AG04450 (cell line): ENCODE data around the gene MKI67. TPM values are rescaled to one million over a fixed set of nuclear protein-coding genes. Genes with fewer than 3 reads are reported as not detected.
A peak's percentile ranks its signal among the peaks of the same experiment; 100 is the strongest.

ENCODE experiments used
- CTCF ChIA-PET: fragments of 300-600, 350-600 bp; formaldehyde crosslinking; extraction: SDS; loops from one replicate; lab custom pipeline; 2022; ENCODE audit warnings: antibody characterized with exemption, inconsistent platforms; lab: Charles Lee
- POLR2A ChIA-PET: fragments of 350-600 bp; formaldehyde crosslinking; extraction: SDS; loops from one replicate; lab custom pipeline; 2021; ENCODE audit warnings: antibody characterized with exemption, inconsistent platforms; lab: Yijun Ruan, JAX
- DNase-seq: peaks from one replicate; pipeline ENCODE4 v3.0.0-alpha.2; 2011; ENCODE audit warnings: low read depth, low spot score
- H3K27ac ChIP-seq: one replicate; pipeline ENCODE4 v1.5.1; 2012; ENCODE audit warnings: low read depth, low read length, control low read depth
- H3K27me3 ChIP-seq: one replicate; pipeline ENCODE4 v1.6.0; 2012; ENCODE audit warnings: low read length; ENCODE audit not compliant: control insufficient read depth, insufficient read depth
- H3K4me3 ChIP-seq: 2 replicates; pipeline ENCODE4 v1.5.1; 2011; ENCODE audit warnings: mild to moderate bottlenecking, low read depth, low read length, control low read depth
- H3K9me3 ChIP-seq: 2 replicates; pipeline ENCODE4 v1.5.1; 2012; ENCODE audit warnings: low read length; ENCODE audit not compliant: control insufficient read depth, insufficient read depth
- polyA minus RNA-seq: library from RNA; depleted of rRNA, polyadenylated mRNA; stranded (reverse); fragments of >200 nt; gene quantifications from 2 replicates; pipeline ENCODE4 v1.2.3, GENCODE V29; 2011; rRNA and poly(A)+ RNA removed
- polyA plus RNA-seq: library from polyadenylated mRNA; depleted of rRNA; stranded (reverse); fragments of >200 nt; gene quantifications from 2 replicates; pipeline ENCODE4 v1.2.3, GENCODE V29; 2011; rRNA removed
- TF ChIP-seq, protein P1 (sequence below): IDR thresholded peaks from 2 replicates; pipeline ENCODE4 v1.5.1; 2011; ENCODE audit warnings: low read depth, low read length, control low read depth, inconsistent platforms

The MKI67 gene, protein sequence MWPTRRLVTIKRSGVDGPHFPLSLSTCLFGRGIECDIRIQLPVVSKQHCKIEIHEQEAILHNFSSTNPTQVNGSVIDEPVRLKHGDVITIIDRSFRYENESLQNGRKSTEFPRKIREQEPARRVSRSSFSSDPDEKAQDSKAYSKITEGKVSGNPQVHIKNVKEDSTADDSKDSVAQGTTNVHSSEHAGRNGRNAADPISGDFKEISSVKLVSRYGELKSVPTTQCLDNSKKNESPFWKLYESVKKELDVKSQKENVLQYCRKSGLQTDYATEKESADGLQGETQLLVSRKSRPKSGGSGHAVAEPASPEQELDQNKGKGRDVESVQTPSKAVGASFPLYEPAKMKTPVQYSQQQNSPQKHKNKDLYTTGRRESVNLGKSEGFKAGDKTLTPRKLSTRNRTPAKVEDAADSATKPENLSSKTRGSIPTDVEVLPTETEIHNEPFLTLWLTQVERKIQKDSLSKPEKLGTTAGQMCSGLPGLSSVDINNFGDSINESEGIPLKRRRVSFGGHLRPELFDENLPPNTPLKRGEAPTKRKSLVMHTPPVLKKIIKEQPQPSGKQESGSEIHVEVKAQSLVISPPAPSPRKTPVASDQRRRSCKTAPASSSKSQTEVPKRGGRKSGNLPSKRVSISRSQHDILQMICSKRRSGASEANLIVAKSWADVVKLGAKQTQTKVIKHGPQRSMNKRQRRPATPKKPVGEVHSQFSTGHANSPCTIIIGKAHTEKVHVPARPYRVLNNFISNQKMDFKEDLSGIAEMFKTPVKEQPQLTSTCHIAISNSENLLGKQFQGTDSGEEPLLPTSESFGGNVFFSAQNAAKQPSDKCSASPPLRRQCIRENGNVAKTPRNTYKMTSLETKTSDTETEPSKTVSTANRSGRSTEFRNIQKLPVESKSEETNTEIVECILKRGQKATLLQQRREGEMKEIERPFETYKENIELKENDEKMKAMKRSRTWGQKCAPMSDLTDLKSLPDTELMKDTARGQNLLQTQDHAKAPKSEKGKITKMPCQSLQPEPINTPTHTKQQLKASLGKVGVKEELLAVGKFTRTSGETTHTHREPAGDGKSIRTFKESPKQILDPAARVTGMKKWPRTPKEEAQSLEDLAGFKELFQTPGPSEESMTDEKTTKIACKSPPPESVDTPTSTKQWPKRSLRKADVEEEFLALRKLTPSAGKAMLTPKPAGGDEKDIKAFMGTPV (N-terminal part only)
- polyA plus RNA-seq (8.0 and 10.3 TPM in 2 replicates), polyA minus RNA-seq (15.3 and 19.5 TPM in 2 replicates)

DNA sequence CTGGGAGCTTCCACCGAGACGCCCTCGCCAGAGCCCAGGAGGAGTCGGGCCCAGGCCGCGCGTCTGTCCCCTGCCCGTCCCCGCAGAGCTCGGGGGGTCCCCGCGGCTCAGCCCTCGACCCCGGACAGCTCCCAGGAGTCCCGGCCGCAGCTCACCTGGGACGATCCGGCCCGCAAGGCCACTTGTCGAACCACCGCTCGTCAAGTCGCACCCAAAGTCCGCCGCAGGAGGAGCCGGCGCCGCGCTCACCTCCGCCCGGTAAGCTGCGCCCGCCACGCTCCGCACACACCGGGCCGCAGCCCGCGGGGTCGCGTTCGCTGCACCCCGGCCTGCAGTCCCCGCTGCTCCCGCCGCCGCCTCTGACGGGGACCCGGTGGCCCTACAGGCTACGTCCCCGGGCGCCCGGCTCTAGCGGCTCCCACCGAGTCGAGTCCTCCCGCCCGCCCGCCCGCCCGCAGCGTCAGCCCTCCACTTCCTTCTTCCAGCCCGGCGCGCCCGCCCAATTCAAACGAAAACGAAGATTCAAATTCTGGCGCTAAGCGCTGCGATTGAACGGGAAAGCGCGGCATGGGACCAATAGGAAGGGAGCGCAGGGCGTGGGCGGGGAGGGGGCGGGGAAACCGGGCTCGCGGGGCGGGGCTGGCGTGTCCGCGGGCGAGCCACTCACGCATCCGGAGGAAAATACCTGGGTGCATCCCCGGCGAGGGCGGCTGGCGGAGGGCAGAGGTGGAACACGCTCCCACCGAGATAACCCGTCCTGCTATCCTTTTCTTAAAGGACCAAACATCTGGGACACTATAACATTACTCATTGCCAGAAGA is at the start of gene MKI67:
MKI67 (minus strand) TSS at position 480 of the 821 bp plus-strand sequence. CDS start 756 bp downstream, outside the sequence.
- H3K27me3 ChIP-seq: no peaks in the 10 kb centered on the region
- TF ChIP-seq, protein P1, sequence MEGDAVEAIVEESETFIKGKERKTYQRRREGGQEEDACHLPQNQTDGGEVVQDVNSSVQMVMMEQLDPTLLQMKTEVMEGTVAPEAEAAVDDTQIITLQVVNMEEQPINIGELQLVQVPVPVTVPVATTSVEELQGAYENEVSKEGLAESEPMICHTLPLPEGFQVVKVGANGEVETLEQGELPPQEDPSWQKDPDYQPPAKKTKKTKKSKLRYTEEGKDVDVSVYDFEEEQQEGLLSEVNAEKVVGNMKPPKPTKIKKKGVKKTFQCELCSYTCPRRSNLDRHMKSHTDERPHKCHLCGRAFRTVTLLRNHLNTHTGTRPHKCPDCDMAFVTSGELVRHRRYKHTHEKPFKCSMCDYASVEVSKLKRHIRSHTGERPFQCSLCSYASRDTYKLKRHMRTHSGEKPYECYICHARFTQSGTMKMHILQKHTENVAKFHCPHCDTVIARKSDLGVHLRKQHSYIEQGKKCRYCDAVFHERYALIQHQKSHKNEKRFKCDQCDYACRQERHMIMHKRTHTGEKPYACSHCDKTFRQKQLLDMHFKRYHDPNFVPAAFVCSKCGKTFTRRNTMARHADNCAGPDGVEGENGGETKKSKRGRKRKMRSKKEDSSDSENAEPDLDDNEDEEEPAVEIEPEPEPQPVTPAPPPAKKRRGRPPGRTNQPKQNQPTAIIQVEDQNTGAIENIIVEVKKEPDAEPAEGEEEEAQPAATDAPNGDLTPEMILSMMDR: no peak
- DNase-seq: peak; percentile 57
- no peak within 1 kb of the TSS for H3K27ac ChIP-seq
- no peaks in the 10 kb centered on the region for H3K9me3 ChIP-seq
- H3K4me3 ChIP-seq: peak within 1 kb of the TSS; percentile 63
- ChIA-PET POLR2A (no interaction called here), CTCF (interaction anchor here (0.8 to 1.9 kb wide), 4 partner anchors 8 to 57 kb away, joined by 3 to 11 read pairs (median 6); no protein-coding TSS in a partner anchor)

DNA sequence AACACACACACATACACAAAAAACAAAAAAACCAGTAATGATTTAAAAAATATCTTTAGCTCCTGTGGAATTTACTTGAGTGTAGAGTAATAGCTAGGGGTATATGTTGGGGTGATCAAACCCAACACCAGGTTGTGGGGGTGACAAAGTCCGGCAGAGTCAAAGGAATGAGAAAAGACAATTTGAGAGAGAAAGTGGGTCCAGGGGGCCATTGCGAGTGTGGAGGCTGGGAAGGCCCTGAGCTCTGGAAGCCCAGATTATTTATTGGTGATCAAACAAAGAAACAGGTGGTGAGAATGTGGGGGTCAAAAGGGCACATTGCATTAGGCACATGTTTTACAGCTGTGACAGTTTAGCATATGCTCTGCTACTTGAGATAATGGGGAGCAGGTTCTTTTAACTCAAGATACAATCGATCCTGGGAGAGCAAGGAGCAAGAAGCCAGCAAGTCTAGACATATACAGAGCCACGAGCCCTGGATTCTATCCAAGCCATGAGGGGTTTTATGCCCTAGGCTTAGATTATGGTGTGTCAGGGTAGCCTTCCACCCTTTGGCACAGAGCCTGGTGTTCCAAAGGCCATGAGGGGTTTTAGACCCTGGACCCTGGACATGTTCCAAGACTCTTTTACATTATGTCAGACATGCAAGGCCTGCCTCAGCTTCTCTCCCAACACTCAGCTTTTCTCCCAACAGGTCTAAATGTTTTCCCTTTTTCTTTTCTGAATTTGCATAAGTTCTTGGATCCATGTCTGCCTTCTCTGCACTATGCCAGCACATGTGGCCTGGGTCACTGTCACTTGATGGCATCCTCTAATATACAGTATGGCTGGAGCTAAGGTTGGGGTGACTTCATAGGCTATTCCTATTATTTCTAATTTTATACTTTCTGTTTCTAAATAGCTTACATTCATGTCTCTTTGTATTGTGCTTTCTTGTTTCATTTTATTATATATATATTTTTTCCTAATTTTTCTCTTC is 48.6 kb upstream of the MKI67 start:
- H3K27ac ChIP-seq: no peak overlapping the region
- peaks cover 11% of the 10 kb centered on the region for H3K9me3 ChIP-seq
- POLR2A ChIA-PET: no interaction called here
- no peaks in the 10 kb centered on the region for H3K27me3 ChIP-seq
- DNase-seq: no peak
- no peak overlapping the region for H3K4me3 ChIP-seq
- TF ChIP-seq, protein P1: no peak
- CTCF ChIA-PET: no interaction called here

DNA sequence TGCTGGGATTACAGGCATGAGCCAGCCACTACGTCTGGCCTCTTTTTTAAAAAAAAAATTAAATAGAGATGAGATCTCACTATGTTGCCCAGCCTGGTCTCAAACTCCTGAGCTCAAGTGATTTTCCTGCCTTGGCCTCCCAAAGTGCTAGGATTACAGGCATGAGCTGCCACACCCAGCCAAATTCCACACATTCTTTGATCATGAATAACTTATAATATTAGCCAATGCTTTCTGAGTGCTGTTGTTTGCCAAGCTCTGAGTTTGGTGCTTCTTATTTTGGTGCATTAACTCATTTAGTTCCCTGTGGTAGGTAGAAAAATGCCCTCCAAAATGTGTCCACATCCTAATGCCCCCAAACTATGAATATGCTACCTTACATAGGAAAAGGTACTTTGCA is 47.2 kb upstream of the MKI67 start:
- ChIA-PET POLR2A (no interaction called here), CTCF (no interaction called here)
- Histone ChIP-seq H3K27me3 (no peaks in the 10 kb centered on the region), H3K9me3 (peaks cover 11% of the 10 kb centered on the region), H3K4me3 (no peak overlapping the region), H3K27ac (no peak overlapping the region)
- DNase-seq: no peak
- TF ChIP-seq, protein P1: no peak

DNA sequence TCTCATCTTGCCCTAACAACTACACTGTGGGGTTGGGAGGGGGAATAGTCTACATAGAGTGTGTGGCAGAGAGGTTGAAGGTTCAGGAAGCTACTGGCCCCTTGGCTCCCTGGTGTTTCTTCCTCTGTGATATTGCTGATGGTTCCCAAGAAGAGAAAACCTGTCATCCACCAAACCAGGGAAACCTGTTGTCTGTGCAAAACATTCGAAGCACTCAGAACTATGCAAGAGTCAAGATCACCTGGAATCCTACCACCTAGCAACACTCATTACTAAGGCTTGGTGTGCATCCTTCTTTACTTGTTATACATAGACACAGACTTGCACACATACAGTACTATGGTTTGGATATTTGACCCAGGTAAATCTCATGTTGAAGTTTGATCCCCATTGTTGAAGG is 46.5 kb upstream of the MKI67 start:
- ChIA-PET CTCF (no interaction called here), POLR2A (no interaction called here)
- Histone ChIP-seq H3K4me3 (no peak overlapping the region), H3K9me3 (peaks cover 8% of the 10 kb centered on the region), H3K27me3 (no peaks in the 10 kb centered on the region), H3K27ac (no peak overlapping the region)
- TF ChIP-seq, protein P1: no peak
- DNase-seq: no peak
